Measurements from ENCODE around the gene VAMP7.
A peak's percentile ranks its signal among the peaks of the same experiment; 100 is the strongest.
"Not testable (repeated sequence)": the region's sequence is repeated elsewhere in the genome, so short reads cannot be mapped to it uniquely, and the experiment has no call there.

Gene VAMP7

GRCh38 chrX:155881158-155881993 lies at the start of gene VAMP7:
Gene VAMP7, plus strand, starts transcription at chrX:155881345. Its CDS starts 8,122 bp downstream, at chrX:155889467.
- peak; percentile 9 for DNase-seq

- DNase-seq: no peak
These were observed 39.9 kb upstream of the VAMP7 start for GRCh38 chrX:155841232-155841631.

- DNase-seq: not testable (repeated sequence)
These were observed 29.4 kb upstream of the VAMP7 start for GRCh38 chrX:155851786-155852185.

GRCh38 chrX:155857561-155857960 lies 23.6 kb upstream of the VAMP7 start:
- DNase-seq: no peak

- no peak for DNase-seq
These were observed 16.5 kb upstream of the VAMP7 start for GRCh38 chrX:155864655-155865054.

GRCh38 chrX:155865193-155865592 lies 16.0 kb upstream of the VAMP7 start:
- DNase-seq: no peak

GRCh38 chrX:155867821-155868220 lies 13.3 kb upstream of the VAMP7 start:
- DNase-seq: no peak

- DNase-seq: no peak
These were observed 10.2 kb upstream of the VAMP7 start for GRCh38 chrX:155870958-155871357.

GRCh38 chrX:155871934-155872333 lies 9.2 kb upstream of the VAMP7 start:
- DNase-seq: no peak

- no peak for DNase-seq
These were observed 8.0 kb upstream of the VAMP7 start for GRCh38 chrX:155873188-155873587.

- DNase-seq: no peak
These were observed 6.4 kb upstream of the VAMP7 start for GRCh38 chrX:155874571-155875244.

GRCh38 chrX:155876704-155877103 lies 4.4 kb upstream of the VAMP7 start:
- DNase-seq: no peak

GRCh38 chrX:155877288-155877687 lies 3.9 kb upstream of the VAMP7 start:
- no peak for DNase-seq

GRCh38 chrX:155880586-155881157 lies 473 bp upstream of the VAMP7 start:
- no peak for DNase-seq

GRCh38 chrX:155886409-155886808 lies 5.3 kb downstream of the VAMP7 start:
- DNase-seq: no peak

GRCh38 chrX:155888139-155888538 lies 7.0 kb downstream of the VAMP7 start:
- DNase-seq: no peak

- no peak for DNase-seq
These were observed 8.2 kb downstream of the VAMP7 start for GRCh38 chrX:155889328-155889727.

- DNase-seq: no peak
These were observed 10.5 kb downstream of the VAMP7 start for GRCh38 chrX:155891446-155892210.

- no peak for DNase-seq
These were observed 12.4 kb downstream of the VAMP7 start for GRCh38 chrX:155893521-155893920.

- no peak for DNase-seq
These were observed 15.4 kb downstream of the VAMP7 start for GRCh38 chrX:155896512-155896911.

- no peak for DNase-seq
These were observed 18.2 kb downstream of the VAMP7 start for GRCh38 chrX:155899366-155899765.

GRCh38 chrX:155900765-155901164 lies 19.6 kb downstream of the VAMP7 start:
- DNase-seq: no peak

GRCh38 chrX:155907661-155908060 lies 26.5 kb downstream of the VAMP7 start:
- DNase-seq: not testable (repeated sequence)

Data from 8988T (cell line).